GM12878 (cell line): Measurements from ENCODE around the gene EEF2KMT. TPM values are rescaled to one million over a fixed set of nuclear protein-coding genes. Genes with fewer than 3 reads are reported as not detected.
"Not testable (repeated sequence)": the region's sequence is repeated elsewhere in the genome, so short reads cannot be mapped to it uniquely, and the experiment has no call there.

Experiments used
- ATAC-seq: fragments of 200-7000 bp; cut with Tn5 transposase; 3 replicates; pipeline ENCODE4 v1.9.1; 2020; ENCODE audit warnings: mild to moderate bottlenecking, moderate library complexity
- BruUV-seq: library from RNA; stranded (reverse); fragments of 400-500 nt; replicated peaks from 2 replicates; lab custom pipeline; 2021; lab: Mats Ljungman, UMichigan
- CTCF ChIA-PET: fragments of 300-600 bp; sonication (Branson Sonifier 250); formaldehyde crosslinking; extraction: SDS; loops from one replicate; lab custom pipeline; 2021; ENCODE audit warnings: inconsistent platforms; lab: Yijun Ruan, JAX
- POLR2A ChIA-PET: fragments of 350-600 bp; formaldehyde crosslinking; extraction: SDS; loops from one replicate; lab custom pipeline; 2021; ENCODE audit warnings: inconsistent platforms; lab: Charles Lee
- RAD21 ChIA-PET: fragments of 300-600 bp; sonication (Branson Sonifier 250); formaldehyde crosslinking; loops from one replicate; lab custom pipeline; 2023; ENCODE audit warnings: antibody characterized with exemption; ENCODE audit not compliant: unreplicated experiment; lab: Charles Lee
- SMC1A ChIA-PET: fragments of 300-600 bp; sonication (Branson Sonifier 250); formaldehyde crosslinking; loops from one replicate; lab custom pipeline; 2023; ENCODE audit not compliant: unreplicated experiment, uncharacterized antibody; lab: Charles Lee
- DNase-seq: peaks from one replicate; pipeline ENCODE4 v3.0.0-alpha.2; 2011; ENCODE audit warnings: low read depth, low spot score
- FAIRE-seq: peaks from 3 replicates; lab custom pipeline; 2011; peaks lifted over from hg19 to GRCh38; lab: Jason Lieb, UNC
- H2AFZ ChIP-seq: 2 replicates; pipeline ENCODE4 v1.6.0; 2011; ENCODE audit warnings: low read depth, low read length, control low read depth; ENCODE audit not compliant: control insufficient read depth
- H3K27ac ChIP-seq: 2 replicates; pipeline ENCODE4 v1.5.1; 2011; ENCODE audit warnings: control low read depth; ENCODE audit not compliant: control insufficient read depth, insufficient read depth
- H3K27me3 ChIP-seq, 2 experiments: replicated peaks in 1 of 2; 2 replicates each; pipeline versions ENCODE4 v1.6.0 to v1.6.1; 2011; ENCODE audit warnings: low read length in 1 of 2; ENCODE audit not compliant: control insufficient read depth in 2 of 2, insufficient read depth in 2 of 2
- H3K36me3 ChIP-seq, 2 experiments: 2 replicates each; pipeline ENCODE4 v1.5.1; 2011; ENCODE audit warnings: low read length in 1 of 2; ENCODE audit not compliant: control insufficient read depth in 2 of 2, insufficient read depth in 2 of 2
- H3K4me1 ChIP-seq: 2 replicates; pipeline ENCODE4 v1.6.1; 2011; ENCODE audit warnings: mild to moderate bottlenecking, low read length, moderate library complexity, mixed read lengths; ENCODE audit not compliant: control insufficient read depth, insufficient read depth
- H3K4me2 ChIP-seq: 2 replicates; pipeline ENCODE4 v1.6.0; 2011; ENCODE audit warnings: control low read depth; ENCODE audit not compliant: control insufficient read depth, insufficient read depth
- H3K4me3 ChIP-seq: fragments of 200-600 bp; sonication (generic); 2 replicates; pipeline ENCODE4 v1.5.1; 2016
- H3K79me2 ChIP-seq: 2 replicates; pipeline ENCODE4 v1.6.0; 2011; ENCODE audit warnings: low read length; ENCODE audit not compliant: control insufficient read depth, insufficient read depth
- H3K9ac ChIP-seq: 2 replicates; pipeline ENCODE4 v1.8.0; 2011; ENCODE audit warnings: low read length, control low read depth, mixed read lengths; ENCODE audit not compliant: control insufficient read depth, insufficient read depth
- H3K9me3 ChIP-seq: replicated peaks from 3 replicates; pipeline ENCODE4 v1.5.1; 2011; ENCODE audit warnings: mild to moderate bottlenecking, low read length; ENCODE audit not compliant: control insufficient read depth, insufficient read depth
- H4K20me1 ChIP-seq: 2 replicates; pipeline ENCODE4 v1.6.0; 2011; ENCODE audit not compliant: control insufficient read depth, insufficient read depth
- HDGF ChIP-seq: fragments of 450-650 bp; IDR thresholded peaks from 2 replicates; pipeline ENCODE4 v1.6.1; 2016; ENCODE audit warnings: antibody characterized with exemption
- NR2F1 ChIP-seq: fragments of 450-650 bp; conservative IDR thresholded peaks from 2 replicates; pipeline ENCODE4 v1.6.1; 2017; ENCODE audit warnings: mild to moderate bottlenecking
- PKNOX1 ChIP-seq: fragments of 450-650 bp; IDR thresholded peaks from 2 replicates; pipeline ENCODE4 v1.6.1; 2016; ENCODE audit warnings: mild to moderate bottlenecking
- WGBS: methylation state at CpG from one replicate; pipeline ENCODE4 v1.1.6; 2016; ENCODE audit warnings: low lambda C conversion rate; ENCODE audit not compliant: insufficient replicate concordance, insufficient coverage; ENCODE audit errors: missing lambda C conversion rate; 5-methylcytosine and 5-hydroxymethylcytosine counted together
- in situ Hi-C: fragments of 300-500 bp; cut with MboI; formaldehyde crosslinking; loops from 9 replicates; pipeline ENCODE4 v1.14.3; 2018; ENCODE audit warnings: mixed read lengths
- intact Hi-C: fragments of 100-400 bp; cut with micrococcal nuclease; formaldehyde crosslinking; loops from one replicate; pipeline ENCODE4 v1.14.2; 2022; ENCODE audit not compliant: unreplicated experiment
- polyA plus RNA-seq, 11 experiments: library from polyadenylated mRNA; depleted of rRNA in 4 of 11; unstranded in 6 of 11; stranded (reverse) in 5 of 11; fragments of >200 nt; fragmentation: Nextera tagmentation in 4 of 11; fragmentation: Illumina TruSeq in 1 of 11; extraction: Ambion mirVana in 4 of 11; extraction: Trizol in 1 of 11; gene quantifications; 1 replicate in 1 of 11; 2 replicates in 10 of 11; pipeline versions ENCODE4 v1.2.1 to v1.2.3, GENCODE V29; 2011 to 2016; ENCODE audit warnings: inconsistent platforms in 2 of 11, missing spikeins in 2 of 11, low read depth in 1 of 11
- total RNA-seq, 4 experiments: library from RNA; depleted of rRNA in 3 of 4; stranded (reverse); fragments of >200 nt in 3 of 4; fragmentation: Illumina TruSeq in 1 of 4; extraction: Trizol in 1 of 4; gene quantifications; 2 replicates each; pipeline versions ENCODE4 v1.2.1 to v1.2.3, GENCODE V29; 2013 to 2021

Gene EEF2KMT
- total and polyA plus RNA-seq, 10 of the 15 experiments (the other 5 are each of a cell fraction or from before 2014, with no cell fraction given): 3.8 to 28.1 (median 14.3) TPM

- H3K27me3 ChIP-seq: not testable (repeated sequence)
- 0 out of 2 replicates have a peak, but pooled peaks have one; percentile 24 for TF ChIP-seq NR2F1
- peak; percentile 20; the same call in 1 of the 2 replicates for TF ChIP-seq HDGF
- TF ChIP-seq, all 136 proteins: peak for 2; not testable (repeated sequence) for 134
- BruUV-seq, H4K20me1 ChIP-seq, H3K4me1 ChIP-seq, H3K9ac ChIP-seq, H3K27ac ChIP-seq, FAIRE-seq, in situ Hi-C loops, H3K79me2 ChIP-seq, ATAC-seq, DNase-seq, H3K36me3 ChIP-seq, H3K9me3 ChIP-seq: not testable (repeated sequence)
- ChIA-PET POLR2A (interaction anchor here (0.6 to 1.1 kb wide), 3 partner anchors 61 to 109 kb away, joined by 3 read pairs; no protein-coding TSS in a partner anchor), RAD21 (interaction anchor here (1.1 kb wide), 1 partner anchor 143 kb away, joined by 3 read pairs; no protein-coding TSS in a partner anchor), CTCF (interaction anchor here (0.6 to 0.7 kb wide), 2 partner anchors 60 to 241 kb away, joined by 3 read pairs; no protein-coding TSS in a partner anchor), SMC1A (interaction anchor here (0.7 to 1.1 kb wide), 3 partner anchors 9 to 250 kb away, joined by 3 to 4 read pairs (median 4); no protein-coding TSS in a partner anchor)
- H2AFZ ChIP-seq: peak overlapping the region; percentile 65
- peak overlapping the region; percentile 34; the same call in 1 of the 2 replicates for H3K4me3 ChIP-seq
- intact Hi-C loops: loop anchor here (10.0 kb wide), 3 partner anchors 56 to 254 kb away; partner anchors contain the start of genes GLYR1 and UBN1
- peak overlapping the region; percentile 48 for H3K4me2 ChIP-seq
- WGBS: 2% methylated on average over 14 of the region's 67 CpGs
Observed at GRCh38 chr16:5098221-5099159, 895 bp upstream of the EEF2KMT start.

DNA sequence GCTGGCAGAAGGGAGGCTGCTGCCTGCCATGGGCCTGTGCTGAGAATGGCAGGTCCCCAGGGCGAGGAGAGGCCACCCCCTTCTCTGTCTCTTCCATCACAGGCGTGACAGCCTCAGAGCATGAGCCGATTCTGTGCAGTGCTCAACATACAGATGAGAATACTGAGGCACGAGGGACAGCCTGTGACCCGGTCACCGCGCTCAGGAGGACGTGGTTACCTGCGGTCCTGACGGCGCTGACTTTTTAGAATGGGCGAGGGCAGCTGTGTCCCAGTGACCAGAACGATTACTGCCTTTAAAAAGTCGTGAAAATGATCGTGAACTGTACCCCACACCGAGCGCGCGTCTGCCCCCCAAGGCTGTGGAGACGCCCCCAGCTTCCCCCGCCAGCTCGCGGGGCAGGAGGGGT, 530 bp downstream of the EEF2KMT start:
- H3K4me1 ChIP-seq, DNase-seq, H4K20me1 ChIP-seq, FAIRE-seq, H3K36me3 ChIP-seq, SMC1A ChIA-PET, H3K79me2 ChIP-seq, ATAC-seq, RAD21 ChIA-PET, H3K27me3 ChIP-seq, CTCF ChIA-PET, POLR2A ChIA-PET, in situ Hi-C loops, H3K9me3 ChIP-seq: not testable (repeated sequence)
- WGBS: under 1% methylated on average over 23 of the region's 23 CpGs
- intact Hi-C loops: loop anchor here (10.0 kb wide), 3 partner anchors 58 to 252 kb away; partner anchors contain the start of genes GLYR1 and UBN1
- Histone ChIP-seq H3K9ac (peak overlapping the region; percentile 60), H3K4me2 (peak overlapping the region; percentile 62), H3K4me3 (peak overlapping the region; percentile 73), H3K27ac (peak overlapping the region; percentile 48), H2AFZ (peak overlapping the region; percentile 64)
- TSS peak; percentile 88 for BruUV-seq
- 0 out of 2 replicates have a peak, but pooled peaks have one; percentile 7 for TF ChIP-seq PKNOX1

GRCh38 chr16:5096437-5097060, 1.0 kb downstream of the EEF2KMT start:
- H4K20me1 ChIP-seq, ATAC-seq, CTCF ChIA-PET, POLR2A ChIA-PET, FAIRE-seq, H3K4me1 ChIP-seq, DNase-seq, H3K79me2 ChIP-seq, H3K27me3 ChIP-seq, RAD21 ChIA-PET, H3K9me3 ChIP-seq, SMC1A ChIA-PET, H2AFZ ChIP-seq, in situ Hi-C loops, H3K36me3 ChIP-seq, BruUV-seq: not testable (repeated sequence)
- intact Hi-C loops: loop anchor here (10.0 kb wide), 3 partner anchors 58 to 252 kb away; partner anchors contain the start of genes GLYR1 and UBN1
- H3K9ac ChIP-seq: peak overlapping the region; percentile 60; the same call in 1 of the 2 replicates
- 0% methylated on average over 7 of the region's 7 CpGs for WGBS
- peak overlapping the region; percentile 73 for H3K4me3 ChIP-seq
- peak overlapping the region; percentile 62 for H3K4me2 ChIP-seq
- peak overlapping the region; percentile 48; the same call in 1 of the 2 replicates for H3K27ac ChIP-seq
